ENCODE data around the gene EIF3I.

DNA sequence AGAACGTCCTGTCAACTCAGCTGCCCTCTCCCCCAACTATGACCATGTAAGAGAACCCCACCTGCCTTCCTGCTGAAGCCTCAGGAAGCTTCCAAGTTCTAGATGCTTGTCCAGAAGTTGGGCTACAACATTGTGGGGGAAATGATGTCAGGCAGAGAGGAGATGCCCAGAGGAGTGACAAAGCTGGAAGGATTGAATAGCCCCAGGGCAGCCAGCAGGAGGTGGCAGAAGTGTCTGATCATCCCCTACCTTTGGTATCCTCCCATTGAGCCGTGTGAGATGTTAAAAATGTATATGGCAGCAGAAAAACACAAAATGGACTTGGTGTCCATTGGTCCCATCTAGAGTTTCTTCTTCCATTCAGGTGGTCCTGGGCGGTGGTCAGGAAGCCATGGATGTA lies 6.6 kb downstream of the EIF3I start:
- TF ChIP-seq TEAD4 (IDR thresholded peaks at IDR 0.05), result no peak
- TF ChIP-seq CREB1 (IDR thresholded peaks at IDR 0.05; ENCODE audit: low read depth), result no peak
- no peak for TF ChIP-seq TAF1 (IDR thresholded peaks at IDR 0.05; ENCODE audit: low read depth)
- TF ChIP-seq FOXM1 (IDR thresholded peaks at IDR 0.05; ENCODE audit: borderline replicate concordance, low read depth), result no peak
- TF ChIP-seq YY1 (IDR thresholded peaks at IDR 0.05; ENCODE audit: low read depth), result no peak
- no peak for TF ChIP-seq EGR1 (IDR thresholded peaks at IDR 0.05)
- TF ChIP-seq, protein P1, sequence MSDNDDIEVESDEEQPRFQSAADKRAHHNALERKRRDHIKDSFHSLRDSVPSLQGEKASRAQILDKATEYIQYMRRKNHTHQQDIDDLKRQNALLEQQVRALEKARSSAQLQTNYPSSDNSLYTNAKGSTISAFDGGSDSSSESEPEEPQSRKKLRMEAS (IDR thresholded peaks at IDR 0.05), result no peak
- no peak for TF ChIP-seq EP300 (IDR thresholded peaks at IDR 0.05; ENCODE audit: borderline replicate concordance)
- no peak for TF ChIP-seq RAD21 (IDR thresholded peaks at IDR 0.05; ENCODE audit: low read depth)
- TF ChIP-seq CEBPB (IDR thresholded peaks at IDR 0.05), result no peak
